BLaER1 treated with 17β-estradiol and CSF1 and Interleukin-3, amounts not matched to agents 10 nM and 100 nM (cell line): Measurements from ENCODE around the gene CYP1A2.
"Not testable (repeated sequence)": the region's sequence is repeated elsewhere in the genome, so short reads cannot be mapped to it uniquely, and the experiment has no call there.

ENCODE experiments used
- H3K27ac ChIP-seq, 11 experiments: shearing (Covaris generic); formaldehyde crosslinking; 2 replicates each; pipeline ENCODE4 v1.8.1; 2022
- H3K27me3 ChIP-seq, 11 experiments: shearing (Covaris generic); formaldehyde crosslinking; 2 replicates each; pipeline ENCODE4 v1.8.1; 2022
- H3K36me3 ChIP-seq, 11 experiments: shearing (Covaris generic); formaldehyde crosslinking; 2 replicates each; pipeline ENCODE4 v1.8.1; 2022
- H3K4me1 ChIP-seq, 10 experiments: shearing (Covaris generic); formaldehyde crosslinking; 2 replicates each; pipeline ENCODE4 v1.8.1; 2022
- H3K4me2 ChIP-seq, 11 experiments: shearing (Covaris generic); formaldehyde crosslinking; 2 replicates each; pipeline ENCODE4 v1.8.1; 2022
- H3K4me3 ChIP-seq, 10 experiments: shearing (Covaris generic); formaldehyde crosslinking; 2 replicates each; pipeline ENCODE4 v1.8.1; 2022
- H3K9ac ChIP-seq, 11 experiments: shearing (Covaris generic); formaldehyde crosslinking; 2 replicates each; pipeline ENCODE4 v1.8.1; 2022
- H3K9me3 ChIP-seq, 11 experiments: shearing (Covaris generic); formaldehyde crosslinking; replicated peaks in 1 of 11; 2 replicates each; pipeline ENCODE4 v1.8.1; 2022
- H4K20me1 ChIP-seq, 11 experiments: shearing (Covaris generic); formaldehyde crosslinking; 2 replicates each; pipeline ENCODE4 v1.8.1; 2022
- Cebpa-rat ChIP-seq, 11 experiments: shearing (Covaris generic); IDR thresholded peaks; 2 replicates each; pipeline ENCODE4 v1.8.1; 2022

CYP1A2 gene

DNA sequence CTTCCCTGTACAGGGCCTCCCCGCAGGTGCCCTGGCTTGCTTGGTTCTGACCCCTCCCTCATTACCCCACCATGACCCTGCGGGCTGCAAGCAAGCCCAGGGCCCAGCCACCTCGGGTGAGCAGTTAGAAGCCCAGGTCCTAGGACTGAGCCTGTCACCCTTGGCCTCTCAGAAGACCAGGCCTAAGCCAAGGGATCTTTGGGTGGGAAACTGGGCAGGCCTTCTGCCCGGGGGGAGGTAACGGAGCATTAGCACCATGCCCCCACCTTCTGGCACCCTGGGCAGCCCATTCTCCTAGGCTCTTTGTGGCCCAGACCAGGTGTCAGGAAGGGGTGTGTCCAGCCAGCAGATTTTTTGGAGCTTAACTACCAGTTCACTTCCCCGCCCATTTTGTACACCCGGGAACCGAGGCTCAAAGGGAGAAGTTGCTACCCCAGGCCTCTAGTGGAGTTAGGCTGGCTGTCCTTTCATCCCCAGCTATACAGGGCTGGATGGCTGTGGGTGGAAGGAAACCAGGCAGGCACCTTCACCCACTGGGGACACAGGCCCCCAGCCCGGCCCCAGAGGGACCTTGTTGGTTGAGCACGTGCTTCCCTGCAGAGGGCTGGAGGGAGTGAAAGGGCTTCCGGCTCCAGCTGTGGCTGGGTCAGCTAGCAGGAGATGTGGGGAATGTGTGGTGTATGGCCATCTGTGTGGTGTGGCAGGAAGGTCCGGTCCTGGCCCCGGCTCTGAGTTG, 34.6 kb downstream of the CYP1A2 start:
- TF ChIP-seq Cebpa-rat (IDR thresholded peaks at IDR 0.05), result no peak
- H3K9me3 ChIP-seq, result no peaks in the 10 kb centered on the region
- H3K36me3 ChIP-seq, result peaks cover 0 to 25% (median 10%) of the 10 kb centered on the region in 11 experiments; a peak in 12 of 22 replicates
- H3K4me2 ChIP-seq, result peak overlapping the region; percentile 97 to 100 (median 100)
- peak overlapping the region; percentile 98 to 100 (median 100) for H3K27ac ChIP-seq
- peaks cover 69 to 91% (median 82%) of the 10 kb centered on the region in 10 experiments for H3K4me1 ChIP-seq
- no peaks in the 10 kb centered on the region for H3K27me3 ChIP-seq
- peak overlapping the region; percentile 98 to 100 (median 99) for H3K9ac ChIP-seq
- peaks cover 22 to 57% (median 50%) of the 10 kb centered on the region in 11 experiments; a peak in 21 of 22 replicates for H4K20me1 ChIP-seq
- peak overlapping the region; percentile 76 to 92 (median 82) for H3K4me3 ChIP-seq

DNA sequence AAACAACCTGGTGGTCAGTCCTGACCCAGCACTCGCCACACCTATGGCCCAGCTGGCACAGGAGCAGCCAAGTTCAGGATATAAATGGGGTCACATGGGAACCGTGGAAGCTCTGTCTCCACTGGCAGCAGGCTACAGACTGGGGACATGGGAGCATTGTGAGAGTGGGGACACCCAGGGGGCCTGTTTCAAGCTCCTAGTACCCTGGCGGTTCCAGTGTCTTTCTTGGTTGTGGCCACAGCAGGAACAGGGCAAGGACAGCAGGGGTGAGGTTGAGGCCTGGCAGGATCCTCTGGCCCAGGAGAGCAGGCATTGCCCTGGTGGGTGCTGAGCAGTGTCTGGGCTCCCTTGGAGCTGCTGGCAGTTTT, 35.1 kb downstream of the CYP1A2 start:
- Histone ChIP-seq H3K27ac (peak overlapping the region; percentile 98 to 100 (median 100)), H3K27me3 (no peaks in the 10 kb centered on the region), H3K9ac (peak overlapping the region; percentile 98 to 100 (median 99)), H3K36me3 (peaks cover 0 to 25% (median 10%) of the 10 kb centered on the region in 11 experiments; a peak in 12 of 22 replicates), H3K4me1 (peaks cover 69 to 91% (median 82%) of the 10 kb centered on the region in 10 experiments), H4K20me1 (peaks cover 25 to 63% (median 55%) of the 10 kb centered on the region in 11 experiments; a peak in 21 of 22 replicates), H3K4me2 (peak overlapping the region; percentile 97 to 100 (median 100)), H3K4me3 (peak overlapping the region; percentile 76 to 92 (median 82)), H3K9me3 (no peaks in the 10 kb centered on the region)
- no peak for TF ChIP-seq Cebpa-rat (IDR thresholded peaks at IDR 0.05)

DNA sequence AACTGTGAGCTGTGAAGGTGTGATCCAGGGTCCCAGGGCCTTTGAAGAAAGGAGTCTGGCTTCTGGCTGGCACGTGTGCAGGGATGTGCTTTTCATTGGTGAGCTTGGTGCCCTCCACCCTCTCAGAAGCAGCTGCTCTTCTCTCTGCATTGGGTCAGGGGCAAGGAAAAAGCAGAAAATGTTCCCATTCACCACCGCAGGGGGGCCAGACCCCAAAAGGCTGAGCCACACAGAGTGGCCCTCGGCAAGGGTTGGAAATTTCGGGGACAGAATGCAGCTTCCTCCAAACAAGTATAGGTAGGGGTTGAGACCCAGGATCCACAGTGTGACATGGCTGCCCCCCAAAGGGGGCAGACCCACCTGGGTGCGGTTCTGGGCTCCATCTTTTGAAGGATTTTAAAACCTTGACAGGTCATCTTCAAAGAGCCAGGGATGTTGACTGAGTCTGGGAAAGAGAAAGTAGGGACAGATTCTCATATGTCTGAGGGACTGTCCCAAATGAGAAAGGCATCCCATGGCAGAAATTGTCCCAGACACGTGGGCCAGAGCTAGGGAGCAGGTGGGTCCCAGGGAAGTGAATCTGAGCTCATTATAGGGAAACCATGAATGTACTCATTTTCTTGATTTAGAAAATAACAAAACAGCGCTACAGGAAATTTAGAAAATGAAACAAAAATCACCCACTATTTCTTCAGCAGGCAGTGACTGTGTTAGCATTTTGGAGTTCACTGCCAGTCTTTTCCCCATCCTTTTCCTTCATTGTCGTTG, 36.0 kb downstream of the CYP1A2 start:
- H3K4me2 ChIP-seq, result peak overlapping the region; percentile 97 to 100 (median 100)
- peak overlapping the region; percentile 76 to 92 (median 82) for H3K4me3 ChIP-seq
- peaks cover 0 to 29% (median 10%) of the 10 kb centered on the region in 11 experiments; a peak in 13 of 22 replicates for H3K36me3 ChIP-seq
- peaks cover 69 to 91% (median 82%) of the 10 kb centered on the region in 10 experiments for H3K4me1 ChIP-seq
- no peaks in the 10 kb centered on the region for H3K27me3 ChIP-seq
- peak overlapping the region; percentile 98 to 100 (median 100) for H3K27ac ChIP-seq
- no peaks in the 10 kb centered on the region for H3K9me3 ChIP-seq
- peak overlapping the region; percentile 98 to 100 (median 99) for H3K9ac ChIP-seq
- H4K20me1 ChIP-seq, result peaks cover 25 to 71% (median 64%) of the 10 kb centered on the region in 11 experiments; a peak in 21 of 22 replicates
- no peak for TF ChIP-seq Cebpa-rat (IDR thresholded peaks at IDR 0.05)

DNA sequence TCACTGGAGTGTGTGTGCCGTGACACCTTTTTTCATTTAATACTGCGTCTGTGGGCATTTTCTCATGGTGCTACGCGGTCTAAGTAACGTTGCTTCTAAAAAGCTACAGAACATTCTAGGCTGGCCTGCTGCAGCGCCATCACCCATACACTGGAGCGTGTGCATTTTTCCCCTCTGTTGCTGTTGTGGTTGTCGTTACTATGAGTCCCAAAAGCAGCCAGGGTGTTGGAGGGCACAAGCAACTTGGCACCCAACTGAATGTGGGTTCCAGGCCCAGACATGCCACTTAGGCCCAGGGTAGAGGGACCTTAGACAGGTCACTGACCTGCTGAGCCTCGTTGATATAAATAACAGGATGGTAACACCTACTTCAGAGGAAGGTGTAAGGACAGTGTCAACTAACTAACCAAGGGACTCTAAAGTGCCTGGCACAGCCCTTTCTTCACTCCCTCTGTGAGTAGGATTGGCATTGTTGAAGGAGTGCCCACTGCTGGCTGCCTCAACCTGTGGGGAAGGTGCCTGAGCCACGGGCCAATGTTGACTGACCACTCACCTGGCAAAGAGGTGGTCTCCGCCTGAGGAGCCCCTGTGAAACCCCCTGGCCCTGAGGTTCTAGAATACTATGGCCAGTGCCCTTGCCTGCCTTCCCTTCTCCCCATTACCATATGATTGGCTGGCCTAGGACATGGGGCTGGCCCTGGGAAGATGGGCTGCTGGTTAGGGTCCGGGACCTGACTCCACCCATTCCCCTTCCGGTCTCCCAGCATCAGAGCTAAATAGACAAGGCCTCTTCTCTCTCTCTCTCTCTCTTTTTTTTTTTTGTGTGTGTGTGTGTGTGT, 36.8 kb downstream of the CYP1A2 start:
- peak overlapping the region; percentile 6 to 92 (median 82); a peak in 17 of 20 replicates for H3K4me3 ChIP-seq
- peak overlapping the region; percentile 98 to 100 (median 100); a peak in 21 of 22 replicates for H3K27ac ChIP-seq
- TF ChIP-seq Cebpa-rat (IDR thresholded peaks at IDR 0.05), result no peak
- peaks cover 28 to 79% (median 72%) of the 10 kb centered on the region in 11 experiments; a peak in 21 of 22 replicates for H4K20me1 ChIP-seq
- H3K9me3 ChIP-seq, result no peaks in the 10 kb centered on the region
- H3K4me1 ChIP-seq, result peaks cover 69 to 91% (median 82%) of the 10 kb centered on the region in 10 experiments
- peak overlapping the region; percentile 97 to 100 (median 100) for H3K4me2 ChIP-seq
- H3K36me3 ChIP-seq, result peaks cover 0 to 31% (median 10%) of the 10 kb centered on the region in 11 experiments; a peak in 13 of 22 replicates
- H3K27me3 ChIP-seq, result no peaks in the 10 kb centered on the region
- H3K9ac ChIP-seq, result peak overlapping the region; percentile 98 to 100 (median 99); a peak in 21 of 22 replicates

DNA sequence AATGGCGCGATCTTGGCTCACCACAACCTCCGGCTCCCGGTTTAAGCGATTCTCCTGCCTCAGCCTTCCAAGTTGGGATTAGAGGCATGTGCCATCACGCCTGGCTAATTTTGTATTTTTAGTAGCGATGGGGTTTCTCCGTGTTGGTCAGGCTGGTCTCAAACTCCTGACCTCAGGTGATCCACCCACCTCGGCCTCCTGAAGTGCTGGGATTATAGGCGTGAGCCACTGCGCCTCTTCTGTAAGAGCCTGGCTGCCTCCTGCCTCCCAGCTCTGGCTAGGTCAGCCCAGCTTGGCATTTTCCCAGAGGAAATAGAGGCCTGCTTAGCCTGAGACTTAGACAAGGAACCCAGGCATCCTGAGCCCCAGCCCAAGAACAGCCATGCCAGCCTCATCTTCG, 37.4 kb downstream of the CYP1A2 start:
- Histone ChIP-seq H3K4me1 (peaks cover 69 to 91% (median 82%) of the 10 kb centered on the region in 10 experiments), H4K20me1 (peaks cover 35 to 86% (median 78%) of the 10 kb centered on the region in 11 experiments; a peak in 21 of 22 replicates), H3K9ac (peak overlapping the region; percentile 55 to 100 (median 99); a peak in 21 of 22 replicates), H3K36me3 (peaks cover 0 to 31% (median 10%) of the 10 kb centered on the region in 11 experiments; a peak in 13 of 22 replicates), H3K27ac (peak overlapping the region in 10 of 11 experiments; percentile 12 to 100 (median 96); a peak in 19 of 22 replicates), H3K4me2 (peak overlapping the region; percentile 97 to 100 (median 100)), H3K4me3 (peak overlapping the region in 8 of 10 experiments; percentile 19 to 92 (median 81); a peak in 13 of 20 replicates)
- not testable (repeated sequence) for H3K27me3 ChIP-seq, H3K9me3 ChIP-seq

DNA sequence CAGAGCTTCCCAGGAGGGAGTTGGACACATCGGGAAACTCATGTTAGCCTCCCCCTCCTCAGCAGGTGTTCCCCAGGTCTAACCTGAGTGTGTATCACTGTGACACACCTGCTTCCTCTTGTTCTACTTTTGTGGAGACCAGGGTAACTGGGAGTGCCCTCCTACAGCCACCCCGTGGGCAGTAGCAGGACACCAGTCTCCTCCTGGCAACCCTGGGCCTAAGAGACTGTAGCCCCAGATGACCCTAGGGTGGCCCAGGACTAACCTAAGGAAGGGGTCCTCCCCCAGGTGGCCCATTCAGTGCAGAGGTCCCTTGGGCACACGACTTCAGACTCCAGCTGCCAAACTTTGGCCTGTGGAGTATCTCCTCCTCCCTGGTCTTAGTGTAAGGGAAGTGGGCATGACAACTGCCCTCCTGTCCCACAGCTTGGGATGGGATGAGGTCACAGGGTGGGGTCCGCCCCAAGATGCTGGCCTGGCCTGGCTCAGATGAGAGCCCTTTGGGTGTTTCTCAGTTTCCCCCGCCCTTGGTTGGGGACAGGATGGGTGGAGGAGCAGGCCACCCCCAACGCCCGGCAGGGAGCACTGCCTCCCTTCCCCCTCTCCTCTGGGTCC, 38.0 kb downstream of the CYP1A2 start:
- Histone ChIP-seq H3K4me2 (peak overlapping the region; percentile 97 to 100 (median 100)), H3K9ac (peak overlapping the region; percentile 26 to 100 (median 99); a peak in 21 of 22 replicates), H3K4me1 (peaks cover 69 to 91% (median 82%) of the 10 kb centered on the region in 10 experiments), H4K20me1 (peaks cover 41 to 91% (median 84%) of the 10 kb centered on the region in 11 experiments), H3K27ac (peak overlapping the region; percentile 54 to 100 (median 93)), H3K27me3 (no peaks in the 10 kb centered on the region), H3K4me3 (peak overlapping the region in 9 of 10 experiments; percentile 17 to 92 (median 80); a peak in 16 of 20 replicates), H3K36me3 (peaks cover 0 to 35% (median 12%) of the 10 kb centered on the region in 11 experiments; a peak in 13 of 22 replicates), H3K9me3 (no peaks in the 10 kb centered on the region)
- TF ChIP-seq Cebpa-rat (IDR thresholded peaks at IDR 0.05), result no peak

DNA sequence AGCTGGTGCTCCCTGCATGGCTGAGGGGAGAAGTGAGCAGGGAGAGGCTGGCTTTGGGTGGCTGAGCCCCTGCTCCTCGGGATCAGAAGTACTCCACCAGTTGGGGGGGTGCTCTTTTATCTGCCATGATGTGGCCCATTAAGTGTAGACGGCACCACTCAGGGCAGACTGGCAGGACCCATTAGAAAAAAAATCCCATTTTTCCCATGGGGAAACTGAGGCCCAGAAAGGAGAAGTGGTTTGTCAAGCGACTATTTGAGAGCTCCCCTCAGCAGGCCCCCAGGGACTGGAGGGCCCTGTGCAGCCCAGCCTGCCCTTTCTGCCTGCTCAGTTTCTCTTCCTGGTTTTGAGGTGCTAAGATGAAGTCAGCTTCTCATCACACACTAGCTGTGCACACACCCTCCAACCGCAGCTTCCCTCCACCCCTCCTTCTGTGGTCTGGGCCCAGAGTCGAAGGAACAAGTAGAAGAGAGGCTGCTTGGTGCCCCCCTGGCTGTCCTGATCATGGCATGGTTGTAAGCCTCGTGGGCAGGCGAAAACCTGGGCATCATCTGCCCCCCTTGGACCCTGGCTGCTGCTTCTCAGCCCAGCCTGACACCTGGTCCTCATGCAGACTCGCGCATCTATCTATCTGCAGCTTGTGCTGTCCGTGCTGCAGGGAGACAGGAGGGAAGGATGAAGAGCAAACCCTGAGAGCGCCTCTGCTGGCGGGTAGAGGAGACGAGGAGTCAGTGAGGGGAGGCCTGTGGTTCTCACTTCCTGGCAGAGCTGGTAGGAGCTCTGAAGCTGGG, 38.8 kb downstream of the CYP1A2 start:
- no peak for TF ChIP-seq Cebpa-rat (IDR thresholded peaks at IDR 0.05)
- peaks cover 0 to 43% (median 20%) of the 10 kb centered on the region in 11 experiments; a peak in 13 of 22 replicates for H3K36me3 ChIP-seq
- H3K4me2 ChIP-seq, result peak overlapping the region; percentile 97 to 100 (median 100)
- peaks cover 49 to 99% (median 92%) of the 10 kb centered on the region in 11 experiments for H4K20me1 ChIP-seq
- H3K4me3 ChIP-seq, result peak overlapping the region; percentile 53 to 92 (median 71); a peak in 18 of 20 replicates
- peak overlapping the region; percentile 70 to 100 (median 99) for H3K9ac ChIP-seq
- H3K9me3 ChIP-seq, result no peaks in the 10 kb centered on the region
- no peaks in the 10 kb centered on the region for H3K27me3 ChIP-seq
- H3K27ac ChIP-seq, result peak overlapping the region; percentile 70 to 100 (median 93)
- peaks cover 77 to 98% (median 89%) of the 10 kb centered on the region in 10 experiments for H3K4me1 ChIP-seq
